Glomerular visceral epithelial cell (primary cell): Measurements from ENCODE around the gene HERPUD1.
"Not testable (repeated sequence)": the region's sequence is repeated elsewhere in the genome, so short reads cannot be mapped to it uniquely, and the experiment has no call there.

Experiments used
- DNase-seq: peaks from one replicate; pipeline ENCODE4 v3.0.0-alpha.2; 2016; ENCODE audit errors: extremely low spot score

HERPUD1 gene

GRCh38 chr16:56931892-56932720, at the start of gene HERPUD1:
TSS of gene HERPUD1 (plus strand) at chr16:56932142. CDS start at chr16:56932245, 103 bp downstream.
- peak; percentile 97 for DNase-seq

- DNase-seq = no peak
These were observed 48.4 kb upstream of the HERPUD1 start for GRCh38 chr16:56883586-56883985.

GRCh38 chr16:56884026-56884582, 47.8 kb upstream of the HERPUD1 start:
- no peak for DNase-seq

GRCh38 chr16:56884929-56885328, 47.0 kb upstream of the HERPUD1 start:
- DNase-seq = not testable (repeated sequence)

- no peak for DNase-seq
These were observed 46.3 kb upstream of the HERPUD1 start for GRCh38 chr16:56885446-56886162.

GRCh38 chr16:56886296-56886695, 45.6 kb upstream of the HERPUD1 start:
- no peak for DNase-seq

- no peak for DNase-seq
These were observed 45.1 kb upstream of the HERPUD1 start for GRCh38 chr16:56886826-56887225.

- no peak for DNase-seq
These were observed 43.1 kb upstream of the HERPUD1 start for GRCh38 chr16:56888806-56889205.

- no peak for DNase-seq
These were observed 42.7 kb upstream of the HERPUD1 start for GRCh38 chr16:56889206-56889605.

- no peak for DNase-seq
These were observed 40.3 kb upstream of the HERPUD1 start for GRCh38 chr16:56891685-56892084.

- no peak for DNase-seq
These were observed 39.2 kb upstream of the HERPUD1 start for GRCh38 chr16:56892705-56893104.

- DNase-seq = no peak
These were observed 37.5 kb upstream of the HERPUD1 start for GRCh38 chr16:56894331-56894917.

GRCh38 chr16:56895813-56896212, 36.1 kb upstream of the HERPUD1 start:
- no peak for DNase-seq

- no peak for DNase-seq
These were observed 35.7 kb upstream of the HERPUD1 start for GRCh38 chr16:56896244-56896643.

- no peak for DNase-seq
These were observed 34.7 kb upstream of the HERPUD1 start for GRCh38 chr16:56897026-56897799.

- no peak for DNase-seq
These were observed 33.1 kb upstream of the HERPUD1 start for GRCh38 chr16:56898847-56899246.

- DNase-seq = no peak
These were observed 28.1 kb upstream of the HERPUD1 start for GRCh38 chr16:56903866-56904265.

- no peak for DNase-seq
These were observed 24.5 kb upstream of the HERPUD1 start for GRCh38 chr16:56907401-56907800.

GRCh38 chr16:56909527-56909979, 22.4 kb upstream of the HERPUD1 start:
- DNase-seq = no peak

- no peak for DNase-seq
These were observed 21.8 kb upstream of the HERPUD1 start for GRCh38 chr16:56910112-56910511.
